Pons (tissue), 1 donor: ENCODE measurements around the gene NPC1L1.

ENCODE experiments used
- DNase-seq: peaks from one replicate; pipeline ENCODE4 v3.0.0-alpha.2; 2016; ENCODE audit warnings: low spot score

The NPC1L1 gene

GRCh38 chr7:44498230-44498954 lies 42.7 kb downstream of the NPC1L1 start:
- no peak for DNase-seq

GRCh38 chr7:44497155-44498027 lies 43.7 kb downstream of the NPC1L1 start:
- DNase-seq, result no peak

GRCh38 chr7:44496385-44496784 lies 44.7 kb downstream of the NPC1L1 start:
- DNase-seq, result no peak

GRCh38 chr7:44494960-44495359 lies 46.2 kb downstream of the NPC1L1 start:
- DNase-seq, result no peak

GRCh38 chr7:44491229-44491628 lies 49.9 kb downstream of the NPC1L1 start:
- DNase-seq, result no peak

- DNase-seq, result peak; percentile 83
These were observed 50.6 kb downstream of the NPC1L1 start, which contains the start of gene NUDCD3 for GRCh38 chr7:44490351-44491200. NUDCD3 (minus strand) TSS chr7:44490658; CDS start chr7:44490600, 58 bp downstream.

GRCh38 chr7:44489955-44490350 lies 51.2 kb downstream of the NPC1L1 start:
- DNase-seq, result no peak

DNA sequence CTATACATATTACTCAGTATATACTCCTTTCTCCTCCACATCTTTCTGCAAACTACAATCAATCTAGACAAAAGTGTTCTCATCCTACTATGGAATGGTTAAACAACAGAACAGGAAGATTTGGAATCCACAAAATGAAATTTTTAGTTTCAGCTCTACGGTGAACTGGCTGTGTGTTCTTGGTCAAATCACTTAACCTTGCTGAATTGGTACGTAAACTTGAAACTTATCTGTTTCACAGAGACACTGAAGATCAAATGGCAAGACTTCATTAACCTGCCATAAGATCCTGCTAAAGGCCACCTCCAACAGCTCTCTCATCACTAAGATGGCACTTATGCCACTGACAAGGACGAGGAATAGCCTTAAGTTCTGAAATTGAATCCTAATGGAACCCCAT lies 52.2 kb downstream of the NPC1L1 start:
- no peak for DNase-seq

- no peak for DNase-seq
These were observed 54.4 kb downstream of the NPC1L1 start for GRCh38 chr7:44486693-44487092.

DNA sequence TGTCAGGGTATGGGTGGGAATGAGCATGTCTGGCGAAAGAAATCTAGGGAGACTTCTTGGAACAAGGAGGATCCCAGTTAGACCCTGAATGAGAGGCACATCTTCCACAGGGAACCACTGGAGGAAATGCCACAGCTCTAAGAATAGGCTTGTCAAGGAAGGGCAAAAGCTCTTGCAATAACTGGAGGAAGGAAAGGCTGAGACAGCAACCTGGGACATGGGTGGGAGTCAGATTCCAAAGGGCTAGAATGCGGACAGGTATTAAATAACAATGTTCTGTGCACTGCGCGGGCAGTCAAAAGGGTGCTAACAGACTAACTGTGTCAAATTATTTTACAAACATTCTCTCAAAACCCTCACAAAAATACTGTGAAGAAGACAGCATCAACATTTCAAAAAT lies 55.1 kb downstream of the NPC1L1 start:
- DNase-seq, result no peak

DNA sequence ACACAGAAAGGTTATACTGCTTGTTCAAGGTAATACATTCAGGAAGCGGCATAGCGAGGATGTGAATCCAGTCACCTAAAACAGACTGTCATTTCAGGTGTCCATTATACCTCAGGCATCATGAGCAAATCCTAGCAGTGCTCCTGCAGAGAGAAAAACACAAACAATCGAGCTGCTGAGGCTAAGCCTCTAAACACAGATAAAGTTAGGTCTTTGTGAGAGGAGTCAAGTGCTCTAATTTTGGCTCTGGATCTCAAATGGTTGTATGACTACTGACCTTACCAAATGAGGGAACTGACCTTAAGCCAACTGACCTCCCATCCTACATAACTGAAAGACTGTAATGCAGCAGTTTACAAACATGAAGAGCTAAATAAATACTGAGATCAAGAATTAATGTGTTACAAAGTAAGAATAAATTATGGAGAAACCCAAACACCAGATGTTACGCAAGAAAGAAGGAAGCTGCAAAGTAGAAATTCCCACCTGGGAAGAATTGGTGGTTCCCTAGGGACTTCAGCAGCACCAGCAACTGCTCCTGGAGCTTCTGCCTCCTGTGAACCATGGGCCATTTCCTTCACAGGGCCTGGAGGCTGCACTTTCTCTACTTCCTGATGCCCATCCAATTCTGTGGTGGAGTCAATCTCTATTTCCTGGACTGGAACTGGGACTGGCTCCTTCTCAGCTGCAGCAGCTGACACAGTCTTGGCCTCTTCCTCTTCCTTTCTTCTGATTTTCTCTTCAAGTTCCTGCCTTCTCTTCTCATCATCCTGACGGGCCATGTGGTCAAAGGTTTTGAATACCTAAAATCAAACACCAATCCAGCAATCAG lies 56.4 kb downstream of the NPC1L1 start:
- DNase-seq, result no peak

GRCh38 chr7:44482502-44483485 lies 58.3 kb downstream of the NPC1L1 start:
- no peak for DNase-seq

DNA sequence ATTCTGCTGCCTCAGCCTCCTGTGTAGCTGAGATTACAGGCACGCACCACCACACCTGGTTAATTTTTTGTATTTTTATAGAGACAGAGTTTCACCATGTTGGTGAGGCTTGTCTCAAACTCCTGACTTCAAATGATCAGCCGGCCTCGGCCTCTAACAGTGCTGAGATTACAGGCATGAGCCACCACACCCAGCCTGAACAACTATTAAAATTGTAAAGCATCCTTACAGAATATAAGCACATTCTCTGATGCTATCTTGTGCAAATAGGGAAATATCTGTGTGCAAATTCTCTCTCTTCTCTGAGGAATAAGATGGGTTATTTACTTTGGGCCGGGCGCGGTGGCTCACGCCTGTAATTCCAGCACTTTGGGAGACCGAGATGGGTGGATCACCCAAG lies 63.2 kb downstream of the NPC1L1 start:
- DNase-seq, result no peak

GRCh38 chr7:44477063-44477830 lies 63.9 kb downstream of the NPC1L1 start:
- peak; percentile 80 for DNase-seq

DNA sequence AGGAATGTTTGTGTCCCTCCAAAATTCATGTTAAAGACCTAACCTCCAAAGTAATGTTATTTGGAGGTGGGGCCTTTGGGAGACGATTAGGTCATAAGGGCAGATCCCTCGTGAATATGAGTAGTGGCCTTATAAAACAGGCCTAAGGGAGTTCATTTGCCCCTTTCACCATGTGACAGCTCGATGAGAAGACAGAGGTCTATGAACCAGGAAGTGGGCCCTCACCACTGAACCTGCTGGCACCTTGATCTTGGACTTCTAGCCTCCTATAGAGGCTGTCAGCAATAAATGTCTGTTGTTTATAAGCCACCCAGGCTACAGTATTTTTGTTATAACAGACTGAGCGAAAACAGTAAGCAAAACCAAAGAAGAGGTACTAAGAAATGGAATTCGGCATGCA lies 64.8 kb downstream of the NPC1L1 start:
- no peak for DNase-seq

DNA sequence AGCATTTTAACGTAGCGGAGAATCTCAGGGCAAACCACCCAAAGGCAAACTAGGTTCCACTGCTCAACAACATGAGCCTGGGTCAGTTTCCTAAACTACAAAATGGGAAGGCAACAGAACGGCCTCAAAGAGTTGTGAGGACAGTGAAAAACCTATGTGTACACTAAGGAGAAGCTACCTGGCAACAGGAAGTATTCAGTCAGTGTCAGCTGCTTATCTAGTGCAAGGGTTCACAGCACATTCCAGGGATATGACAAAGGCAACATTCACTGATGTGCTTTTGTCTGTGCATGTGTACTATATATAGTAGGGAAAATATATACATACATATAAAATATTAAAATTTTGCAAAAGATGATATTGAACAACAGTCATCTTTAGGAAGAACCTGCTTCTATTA lies 67.8 kb downstream of the NPC1L1 start:
- no peak for DNase-seq

DNA sequence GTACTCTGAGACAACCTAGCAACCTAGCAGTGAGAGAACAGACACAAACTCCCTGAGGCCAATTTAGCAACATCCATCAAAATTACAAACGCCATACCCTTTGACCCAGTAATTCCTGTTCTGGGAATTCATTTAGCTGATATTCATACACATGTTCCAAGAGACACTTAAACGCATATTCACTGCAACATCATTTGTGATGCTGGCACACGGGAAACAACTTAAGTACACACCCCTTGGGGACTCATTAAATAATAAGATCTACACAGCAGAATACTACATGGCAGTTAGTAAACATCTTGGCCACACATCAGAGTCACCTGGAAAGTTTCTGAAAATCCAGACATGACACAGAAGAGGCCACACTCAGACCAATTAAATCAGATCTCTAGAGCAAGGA lies 68.3 kb downstream of the NPC1L1 start:
- DNase-seq, result no peak

DNA sequence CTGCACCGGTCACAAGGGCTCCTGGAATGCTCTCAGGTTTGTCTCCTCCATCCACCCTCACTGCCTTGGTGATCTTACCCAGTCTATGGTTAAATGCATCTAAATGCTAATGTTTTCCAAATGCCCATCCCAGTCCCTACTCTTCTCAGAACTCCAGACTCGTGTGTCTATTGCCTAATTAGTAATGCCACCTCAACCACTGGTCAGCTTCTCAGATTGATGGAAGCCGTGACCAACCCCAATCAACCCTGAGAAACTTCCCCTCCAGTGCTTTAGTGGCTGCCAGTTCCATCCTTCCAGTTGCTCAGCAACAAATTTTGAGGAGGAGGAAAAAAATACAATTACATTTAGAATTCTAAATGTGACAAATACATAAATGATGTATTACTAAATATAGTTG lies 69.3 kb downstream of the NPC1L1 start:
- DNase-seq, result no peak

DNA sequence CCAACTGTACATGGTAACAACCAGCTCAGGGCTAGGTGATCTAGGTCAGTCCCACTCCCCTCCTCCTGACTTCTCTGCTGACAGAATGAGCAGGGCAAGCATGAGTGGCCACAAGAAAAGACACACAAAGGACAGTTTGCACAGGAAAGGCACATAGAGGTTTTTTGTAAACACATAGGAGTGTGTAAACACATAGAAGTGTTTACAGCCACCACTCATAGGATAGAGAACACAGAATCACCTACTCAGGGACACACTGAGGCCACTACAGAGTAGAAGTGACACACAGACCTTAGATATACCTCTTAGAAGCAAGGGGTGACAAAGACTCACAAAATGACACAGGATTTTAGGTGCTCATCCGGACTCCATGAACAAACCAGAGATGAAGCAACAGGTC lies 69.7 kb downstream of the NPC1L1 start:
- no peak for DNase-seq
